ENCODE data around the gene ELP2.
"Not testable (repeated sequence)": the region's sequence is repeated elsewhere in the genome, so short reads cannot be mapped to it uniquely, and the experiment has no call there.

The ELP2 gene

DNA sequence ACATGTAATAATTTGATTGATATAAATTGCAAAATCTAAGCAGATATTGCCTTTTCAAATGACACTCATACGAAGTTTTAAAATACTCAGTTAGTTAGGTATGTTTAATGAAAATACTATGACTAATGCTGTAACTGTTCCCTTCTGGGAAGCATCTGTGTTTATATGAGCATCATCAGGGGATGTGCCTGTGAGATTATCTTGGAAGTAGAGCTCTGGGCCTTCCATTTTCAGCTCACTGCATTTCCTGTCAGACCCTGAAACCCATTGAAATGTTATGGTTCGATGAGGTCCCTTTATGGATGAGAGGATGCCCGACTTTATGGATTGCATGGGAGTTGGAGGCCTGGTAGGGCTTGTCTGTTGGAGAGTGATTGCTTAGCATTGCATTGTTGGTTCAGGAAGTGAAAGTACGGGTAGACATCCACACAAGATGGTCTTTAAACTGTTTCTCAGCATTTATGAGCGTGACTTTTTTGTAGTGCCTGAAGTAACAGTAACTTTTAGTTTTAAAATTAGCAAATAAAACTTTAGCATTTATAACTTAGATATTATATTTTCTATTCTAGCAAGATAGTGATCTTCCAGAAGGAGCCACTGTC is 28.7 kb downstream of the ELP2 start:
- no peak for DNase-seq (ENCODE audit: low read depth in 3 of 3)

GRCh38 chr18:36160959-36161371 is 31.3 kb downstream of the ELP2 start:
- no peak for DNase-seq (ENCODE audit: low read depth in 3 of 3)

DNA sequence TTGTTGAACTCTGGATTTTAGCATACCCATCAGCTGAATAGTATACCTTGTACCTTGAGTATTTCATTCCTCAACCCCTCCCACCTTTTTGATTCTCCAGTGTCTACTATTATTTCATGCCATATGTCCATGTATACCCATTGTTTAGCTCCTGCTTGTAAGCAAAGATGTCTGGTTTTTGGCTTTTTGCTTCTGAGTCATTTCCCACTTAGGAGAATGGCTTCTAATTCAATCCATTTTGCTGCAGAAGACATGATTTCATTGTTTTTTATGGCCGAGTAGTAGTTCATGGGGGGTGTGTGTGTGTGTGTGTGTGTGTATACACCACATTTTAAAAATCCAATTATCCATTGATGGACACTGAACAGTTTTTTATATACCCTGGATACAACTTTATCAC is 33.3 kb downstream of the ELP2 start:
- DNase-seq (ENCODE audit: low read depth in 3 of 3) = no peak

GRCh38 chr18:36167692-36168218 is 38.1 kb downstream of the ELP2 start:
- DNase-seq (ENCODE audit: low read depth in 3 of 3) = no peak

DNA sequence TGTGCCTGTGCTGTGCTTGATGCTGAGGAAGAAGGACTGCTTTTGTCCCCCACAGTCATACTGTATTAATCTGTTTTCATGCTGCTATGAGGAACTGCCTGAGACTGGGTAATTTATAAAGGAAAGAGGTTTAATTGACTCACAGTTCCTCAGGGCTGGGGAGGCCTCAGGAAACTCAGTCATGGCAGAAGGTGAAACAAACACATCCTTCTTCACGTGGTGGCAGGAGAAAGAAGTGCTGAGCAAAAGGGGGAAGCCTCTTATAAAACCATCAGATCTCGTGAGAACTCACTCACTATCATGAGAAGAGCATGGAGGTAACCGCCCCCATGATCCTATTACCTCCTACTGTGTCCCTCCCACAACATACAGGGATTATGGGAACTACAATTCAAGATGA is 38.6 kb downstream of the ELP2 start:
- DNase-seq (ENCODE audit: low read depth in 3 of 3) = not testable (repeated sequence)

DNA sequence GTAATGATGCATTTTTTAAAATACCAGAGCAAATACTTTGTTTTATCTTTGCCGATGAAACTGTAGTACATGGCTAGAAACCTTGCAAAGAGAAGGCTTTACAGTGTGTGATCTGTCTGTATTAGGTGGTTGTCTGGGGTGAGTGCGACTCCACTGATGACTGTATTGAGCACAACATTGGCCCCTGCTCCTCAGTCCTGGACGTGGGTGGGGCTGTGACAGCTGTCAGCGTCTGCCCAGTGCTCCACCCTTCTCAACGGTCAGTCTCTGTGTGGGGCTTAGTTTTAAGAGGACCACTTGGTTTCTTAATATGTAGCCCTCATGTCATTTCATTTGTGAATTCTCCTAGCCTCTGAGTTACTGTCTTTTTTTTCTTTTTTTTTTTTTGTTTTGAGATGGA is 40.2 kb downstream of the ELP2 start:
- DNase-seq (ENCODE audit: low read depth in 3 of 3) = no peak

GRCh38 chr18:36175481-36175880 is 45.8 kb downstream of the ELP2 start:
- no peak for DNase-seq (ENCODE audit: low read depth in 3 of 3)

- no peak for DNase-seq (ENCODE audit: low read depth in 3 of 3)
Observed at GRCh38 chr18:36176177-36176584, 46.5 kb downstream of the ELP2 start.

GRCh38 chr18:36176711-36177110 is 47.0 kb downstream of the ELP2 start:
- no peak for DNase-seq (ENCODE audit: low read depth in 3 of 3)

- no peak for DNase-seq (ENCODE audit: low read depth in 3 of 3)
Observed at GRCh38 chr18:36177913-36178312, 48.2 kb downstream of the ELP2 start.

- DNase-seq (ENCODE audit: low read depth in 3 of 3) = no peak
Observed at GRCh38 chr18:36179562-36180355, 50.1 kb downstream of the ELP2 start.

DNA sequence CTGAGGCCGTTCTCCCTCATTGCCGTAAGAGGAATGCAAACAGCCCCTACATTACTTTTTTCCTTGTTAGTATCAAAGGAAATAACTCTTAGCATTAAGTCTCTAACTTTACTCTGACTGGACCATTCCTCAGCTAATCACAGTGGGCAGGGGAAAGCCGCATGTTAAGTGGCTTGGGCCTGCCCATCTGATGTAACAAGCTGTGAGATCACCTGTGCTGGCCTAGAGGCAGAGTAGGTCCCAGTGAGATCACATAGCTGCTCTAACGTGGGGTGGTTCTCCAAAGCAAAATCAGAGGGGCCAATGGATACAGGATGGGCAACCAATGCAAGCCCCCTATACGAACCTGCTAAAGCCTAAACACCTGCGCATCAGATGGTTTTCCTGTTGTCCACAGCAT is 51.7 kb downstream of the ELP2 start:
- DNase-seq (ENCODE audit: low read depth in 3 of 3) = no peak

GRCh38 chr18:36181898-36182506 is 52.3 kb downstream of the ELP2 start:
- DNase-seq (ENCODE audit: low read depth in 3 of 3) = no peak

- no peak for DNase-seq (ENCODE audit: low read depth in 3 of 3)
Observed at GRCh38 chr18:36183033-36183432, 53.3 kb downstream of the ELP2 start.

DNA sequence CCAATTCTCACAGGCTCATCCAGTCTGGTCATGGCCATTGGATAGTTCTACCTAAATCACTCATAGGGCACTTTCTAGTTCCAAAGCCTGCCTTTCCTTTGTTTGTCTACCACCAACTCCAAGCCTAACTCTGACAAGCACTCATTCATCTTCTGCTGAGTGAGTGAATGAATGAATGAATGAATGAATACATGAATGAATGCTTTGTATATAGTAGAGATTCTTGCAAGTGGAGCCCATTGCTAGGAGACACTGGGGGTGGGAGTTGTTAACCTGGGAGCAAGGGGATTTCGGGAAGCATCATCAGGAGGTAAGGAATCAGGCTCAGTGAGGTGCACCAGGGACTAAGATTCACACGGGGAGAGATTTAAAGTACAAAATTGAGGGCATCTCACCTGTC is 54.3 kb downstream of the ELP2 start:
- DNase-seq (ENCODE audit: low read depth in 3 of 3) = no peak

DNA sequence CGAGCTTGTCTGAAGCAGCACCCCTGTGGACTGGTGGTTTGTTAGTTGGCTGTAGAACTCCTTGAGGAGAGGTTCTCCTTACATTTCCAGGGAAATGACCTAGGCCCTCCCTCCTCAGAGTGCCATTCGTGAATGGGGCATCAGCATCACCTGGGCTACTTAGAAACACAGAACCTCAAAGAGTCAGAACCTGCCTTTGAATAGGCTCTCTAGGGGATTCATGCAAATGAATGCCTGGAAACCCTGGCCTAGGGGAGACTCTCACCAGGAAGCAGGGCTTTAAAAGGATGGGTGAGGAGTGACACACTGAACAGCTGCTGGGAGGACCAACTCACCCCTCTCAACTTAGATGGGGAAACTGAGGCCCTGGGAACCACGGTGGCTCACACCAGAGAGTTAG is 55.5 kb downstream of the ELP2 start:
- no peak for DNase-seq (ENCODE audit: low read depth in 3 of 3)

DNA sequence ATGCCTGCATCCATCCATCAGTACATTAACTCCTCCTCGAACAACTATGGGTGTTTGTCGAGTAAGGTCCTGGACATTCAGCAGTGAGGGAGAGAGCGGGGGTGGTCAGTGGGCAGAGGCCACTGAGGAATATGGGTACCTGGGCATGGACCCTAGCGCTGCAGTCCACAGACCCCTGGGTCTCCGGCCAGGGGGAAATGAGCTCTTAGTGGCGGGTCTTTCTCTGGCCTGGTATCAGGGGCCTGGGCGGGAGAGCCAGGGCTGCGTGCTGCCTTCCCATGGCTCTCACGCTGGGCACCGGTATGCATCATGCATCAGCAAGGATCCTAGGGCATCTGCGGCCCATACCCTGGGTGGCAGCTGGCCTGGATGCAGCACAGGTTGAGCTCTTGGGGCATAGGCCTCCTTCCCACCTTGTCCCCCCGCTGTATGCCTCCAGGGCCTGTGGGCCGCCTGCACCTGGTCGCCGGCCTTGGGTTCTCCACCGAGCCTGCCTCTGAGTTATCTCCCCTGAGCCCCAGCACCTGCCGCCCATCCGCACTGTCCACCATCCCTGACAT is 56.3 kb downstream of the ELP2 start:
- DNase-seq (ENCODE audit: low read depth in 3 of 3) = no peak

GRCh38 chr18:36186461-36187192 is 56.9 kb downstream of the ELP2 start:
- DNase-seq (ENCODE audit: low read depth in 3 of 3) = no peak

GRCh38 chr18:36187193-36187825 is 57.6 kb downstream of the ELP2 start, which contains the start of gene MOCOS:
Gene MOCOS (plus strand): TSS chr18:36187497. CDS start chr18:36187540, 43 bp downstream.
- DNase-seq (ENCODE audit: low read depth in 3 of 3) = peak in 2 of 3 experiments; percentile 12 to 16

DNA sequence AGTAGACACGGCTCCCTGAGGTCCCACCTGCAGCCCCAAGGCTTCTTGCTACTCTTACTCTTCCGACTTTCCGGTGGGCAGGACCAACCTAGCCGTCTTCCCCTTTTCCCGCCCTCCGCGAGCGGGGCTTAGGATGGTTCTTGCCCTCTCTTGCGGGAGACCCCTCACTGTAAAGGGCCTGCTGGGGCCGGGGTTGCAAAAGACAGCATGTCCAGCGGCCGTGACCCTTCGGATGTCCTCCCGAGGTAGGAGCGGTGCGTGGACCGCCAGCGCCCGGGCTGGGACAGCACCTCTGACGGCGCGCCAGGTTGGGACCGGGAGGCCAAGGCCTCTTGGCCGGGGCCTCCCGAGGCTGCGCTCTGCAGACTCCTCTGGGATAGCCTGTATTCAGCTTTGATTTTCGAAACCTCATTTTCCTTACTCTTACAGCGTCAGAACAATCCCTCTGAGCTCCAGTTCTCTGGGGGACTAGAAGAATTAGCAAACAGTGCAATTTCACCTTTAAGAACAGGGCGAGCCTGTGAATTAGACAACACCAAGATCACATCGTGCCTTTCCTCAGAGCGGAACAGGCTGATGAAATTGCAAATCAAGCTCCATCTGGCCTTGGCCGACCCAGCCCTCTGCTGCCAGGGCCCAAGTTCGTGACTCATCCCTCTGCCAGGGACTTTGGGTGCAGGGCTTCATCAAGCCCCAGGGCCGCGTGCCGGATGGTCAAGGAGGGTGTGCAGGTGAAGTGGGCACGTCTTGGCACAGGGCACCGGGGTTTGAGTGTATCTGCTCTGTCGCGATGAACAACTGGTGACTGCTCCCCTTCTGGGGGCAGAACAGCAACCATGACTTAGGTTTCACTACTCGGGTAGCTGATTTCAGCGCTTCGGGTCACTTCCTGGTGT is 58.4 kb downstream of the ELP2 start:
- DNase-seq (ENCODE audit: low read depth in 3 of 3) = no peak

All from stimulated activated CD4-positive, alpha-beta T cell treated with anti-CD3 and anti-CD28 coated beads, TNF-alpha, amount 100 ng/mL, for 4 hours (primary cell).